CD4-positive, alpha-beta memory T cell (primary cell): ENCODE results near the gene AGPAT1. TPM values are rescaled to one million over a fixed set of nuclear protein-coding genes. Genes with fewer than 3 reads are reported as not detected.

Source experiments
- CTCF ChIA-PET: fragments of 350-600 bp; sonication (Branson Sonifier 250); formaldehyde crosslinking; loops from one replicate; lab custom pipeline; 2021; ENCODE audit warnings: inconsistent platforms; ENCODE audit not compliant: partially characterized antibody; lab: Charles Lee
- POLR2A ChIA-PET: fragments of 350-600 bp; sonication (Branson Sonifier 250); formaldehyde crosslinking; loops from one replicate; lab custom pipeline; 2021; ENCODE audit not compliant: partially characterized antibody; lab: Charles Lee
- DNase-seq, 5 donors: peaks; one replicate each; pipeline versions ENCODE4 v3.0.0 to v3.0.0-alpha.2; 2020 to 2022; ENCODE audit warnings: mixed read lengths in 1 of 5
- H3K27ac ChIP-seq: one replicate; pipeline ENCODE4 v1.7.0; 2013; ENCODE audit warnings: low read depth, low read length
- H3K27me3 ChIP-seq: 2 replicates; pipeline ENCODE4 v1.7.0; 2013; ENCODE audit warnings: mild to moderate bottlenecking, low read length, moderate library complexity; ENCODE audit not compliant: insufficient read depth
- H3K36me3 ChIP-seq: 2 replicates; pipeline ENCODE4 v1.7.0; 2013; ENCODE audit warnings: mild to moderate bottlenecking, low read length, moderate library complexity; ENCODE audit not compliant: insufficient read depth
- H3K4me1 ChIP-seq: 2 replicates; pipeline ENCODE4 v1.7.0; 2013; ENCODE audit warnings: mild to moderate bottlenecking, low read length, moderate library complexity; ENCODE audit not compliant: insufficient read depth
- H3K4me3 ChIP-seq, 2 donors: one replicate each; pipeline ENCODE4 v1.7.0; 2013; ENCODE audit warnings: low read length in 2 of 2, mild to moderate bottlenecking in 1 of 2
- H3K9me3 ChIP-seq, 2 donors: one replicate each; pipeline ENCODE4 v1.7.0; 2013; ENCODE audit warnings: low read length in 2 of 2, control low read depth in 1 of 2; ENCODE audit not compliant: control insufficient read depth in 1 of 2
- H3K27ac Mint-ChIP-seq, 7 donors: one replicate each; pipeline ENCODE4 v1.8.0; 2020 to 2021; ENCODE audit warnings: mixed read lengths in 7 of 7, mild to moderate bottlenecking in 6 of 7, inconsistent platforms in 3 of 7, moderate library complexity in 3 of 7
- H3K27me3 Mint-ChIP-seq, 2 donors: one replicate each; pipeline ENCODE4 v1.8.0; 2020 to 2021; ENCODE audit warnings: mixed read lengths in 2 of 2
- H3K36me3 Mint-ChIP-seq, 2 donors: one replicate each; pipeline ENCODE4 v1.8.0; 2020 to 2021; ENCODE audit warnings: mixed read lengths in 2 of 2, inconsistent platforms in 1 of 2, mild to moderate bottlenecking in 1 of 2
- H3K4me1 Mint-ChIP-seq, 4 donors: one replicate each; pipeline ENCODE4 v1.8.0; 2020 to 2021; ENCODE audit warnings: mixed read lengths in 4 of 4, mild to moderate bottlenecking in 1 of 4
- H3K4me3 Mint-ChIP-seq, 8 donors: one replicate each; pipeline ENCODE4 v1.8.0; 2020 to 2021; ENCODE audit warnings: mixed read lengths in 8 of 8, mild to moderate bottlenecking in 7 of 8, moderate library complexity in 6 of 8, inconsistent platforms in 3 of 8
- H3K9me3 Mint-ChIP-seq, 8 donors: one replicate each; pipeline ENCODE4 v1.8.0; 2020 to 2021; ENCODE audit warnings: mixed read lengths in 8 of 8, mild to moderate bottlenecking in 5 of 8, inconsistent platforms in 3 of 8, moderate library complexity in 1 of 8
- intact Hi-C: fragments of 100-400 bp; cut with micrococcal nuclease; formaldehyde crosslinking; loops from one replicate; pipeline ENCODE4 v1.15.1; 2023
- polyA plus RNA-seq, 2 donors: library from polyadenylated mRNA; unstranded; fragments of 300-500 nt; fragmentation: Illumina TruSeq; gene quantifications; one replicate each; pipeline ENCODE4 v1.2.3, GENCODE V29; 2021
- total RNA-seq, 2 experiments: library from RNA; stranded (reverse); gene quantifications; one replicate each; pipeline ENCODE4 v1.2.3, GENCODE V29; 2021

AGPAT1 gene
- total and polyA plus RNA-seq, 4 experiments from 2014 or later = 15.3 to 32.8 (median 24.3) TPM

DNA sequence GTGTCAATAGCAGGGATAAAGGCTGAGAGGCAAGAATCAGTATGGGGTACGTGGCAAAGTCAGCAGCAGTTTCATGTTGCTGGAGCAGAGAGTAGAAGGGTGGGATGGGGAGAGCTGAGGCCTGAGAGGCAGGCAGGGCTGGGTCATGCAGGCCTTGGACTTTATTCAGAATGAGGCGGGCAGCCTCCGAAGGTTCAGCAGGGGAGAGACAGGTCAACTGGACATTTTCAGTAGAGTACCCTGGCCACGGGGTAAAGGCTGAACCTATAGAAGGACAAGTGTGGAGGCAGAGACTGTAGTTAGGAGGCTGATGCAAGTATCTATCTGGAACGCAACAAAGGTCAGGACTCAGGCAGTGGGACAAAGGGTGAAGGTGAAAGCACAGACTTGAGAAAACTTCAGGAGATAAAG, 34.3 kb upstream of the AGPAT1 start:
- ChIA-PET POLR2A (no interaction called here), CTCF (no interaction called here)
- H3K36me3 ChIP-seq = no peaks in the 10 kb centered on the region
- H3K27ac ChIP-seq = no peak overlapping the region
- intact Hi-C loops = no loop called here
- H3K27me3 Mint-ChIP-seq = no peaks in the 10 kb centered on the region
- no peaks in the 10 kb centered on the region for H3K36me3 Mint-ChIP-seq
- DNase-seq = no peak
- no peak overlapping the region for H3K4me3 ChIP-seq
- H3K27me3 ChIP-seq = no peaks in the 10 kb centered on the region
- H3K27ac Mint-ChIP-seq = peak overlapping the region in 4 of 7 donors; percentile 60 to 79 (median 68)
- no peaks in the 10 kb centered on the region for H3K9me3 ChIP-seq
- no peak overlapping the region for H3K4me3 Mint-ChIP-seq
- no peaks in the 10 kb centered on the region for H3K9me3 Mint-ChIP-seq
- H3K4me1 Mint-ChIP-seq = peaks cover 0 to 6% (median 0%) of the 10 kb centered on the region in 4 donors
- H3K4me1 ChIP-seq = no peaks in the 10 kb centered on the region

GRCh38 chr6:32208996-32209395, 33.1 kb upstream of the AGPAT1 start:
- no peaks in the 10 kb centered on the region for H3K4me1 Mint-ChIP-seq

GRCh38 chr6:32204268-32204715, 28.4 kb upstream of the AGPAT1 start:
- no peak for DNase-seq
- Mint-ChIP-seq H3K4me1 (no peaks in the 10 kb centered on the region), H3K36me3 (peaks cover 0 to 3% of the 10 kb centered on the region in 2 donors), H3K4me3 (no peak overlapping the region), H3K27ac (peak overlapping the region in 1 of 7 donors; percentile 74), H3K9me3 (no peaks in the 10 kb centered on the region), H3K27me3 (peaks cover 0 to 8% of the 10 kb centered on the region in 2 donors)
- intact Hi-C loops = no loop called here
- H3K36me3 ChIP-seq = no peaks in the 10 kb centered on the region
- no peaks in the 10 kb centered on the region for H3K4me1 ChIP-seq
- no peaks in the 10 kb centered on the region for H3K9me3 ChIP-seq
- ChIA-PET POLR2A (interaction anchor here (1.6 to 1.7 kb wide), 2 partner anchors 9 to 14 kb away, joined by 5 to 10 read pairs; partner anchors contain the start of gene PBX2), CTCF (interaction anchor here (1.3 kb wide), 1 partner anchor 41 kb away, joined by 5 read pairs; no protein-coding TSS in a partner anchor)
- no peak overlapping the region for H3K4me3 ChIP-seq
- no peaks in the 10 kb centered on the region for H3K27me3 ChIP-seq
- no peak overlapping the region for H3K27ac ChIP-seq

More at GRCh38 chr6:32208996-32209395, 33.1 kb upstream of the AGPAT1 start:
- Histone ChIP-seq H3K36me3 (no peaks in the 10 kb centered on the region), H3K9me3 (no peaks in the 10 kb centered on the region), H3K4me1 (no peaks in the 10 kb centered on the region), H3K27me3 (no peaks in the 10 kb centered on the region), H3K27ac (no peak overlapping the region), H3K4me3 (no peak overlapping the region)
- Mint-ChIP-seq H3K4me3 (no peak overlapping the region), H3K27me3 (peaks cover 0 to 4% of the 10 kb centered on the region in 2 donors), H3K36me3 (peaks cover 0 to 3% of the 10 kb centered on the region in 2 donors), H3K27ac (peak overlapping the region in 1 of 7 donors; percentile 36), H3K9me3 (no peaks in the 10 kb centered on the region)
- ChIA-PET CTCF (no interaction called here), POLR2A (no interaction called here)
- intact Hi-C loops = no loop called here
- DNase-seq = no peak

DNA sequence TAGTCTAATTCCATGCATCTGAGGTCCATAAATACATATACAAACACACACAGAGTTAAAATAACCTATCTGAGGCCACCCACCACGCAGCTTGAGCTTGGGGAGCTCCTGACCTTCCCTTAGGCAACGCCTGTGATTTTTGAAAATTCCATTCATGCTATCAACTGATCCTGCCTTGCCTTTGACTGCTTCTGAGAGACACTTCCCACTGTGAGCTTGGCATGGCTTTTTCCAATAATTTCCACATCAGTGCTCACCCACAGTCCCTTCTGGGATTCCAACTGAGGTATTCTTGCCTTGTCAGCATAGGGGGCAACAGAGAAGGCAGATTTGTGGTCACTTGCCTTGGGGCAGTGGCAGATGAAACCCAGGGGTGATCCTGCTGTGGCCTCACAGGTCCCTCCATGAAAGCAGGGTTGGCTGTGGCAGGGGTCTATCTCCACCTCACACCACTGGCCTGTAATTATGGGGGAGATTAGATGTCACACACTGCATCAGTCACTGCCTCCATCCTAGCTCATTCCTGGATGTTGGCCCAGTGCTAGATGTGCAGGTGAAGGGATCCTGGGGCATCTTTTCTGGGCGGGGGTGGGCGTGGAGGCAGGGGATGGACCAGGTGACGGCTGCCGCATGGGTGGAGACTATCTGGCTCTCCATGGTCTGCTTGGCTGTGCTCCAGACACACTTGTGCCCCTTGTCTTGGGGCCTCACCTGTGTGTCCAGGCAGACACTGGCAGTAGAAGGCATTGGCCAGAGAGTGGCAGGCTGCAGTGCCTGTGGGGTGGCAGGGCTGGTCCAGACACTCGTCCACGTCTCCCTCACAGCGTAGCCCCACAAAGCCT, 27.8 kb upstream of the AGPAT1 start:
- Mint-ChIP-seq H3K4me3 (no peak overlapping the region), H3K27ac (no peak overlapping the region), H3K27me3 (peaks cover 0 to 8% of the 10 kb centered on the region in 2 donors), H3K9me3 (no peaks in the 10 kb centered on the region), H3K4me1 (no peaks in the 10 kb centered on the region), H3K36me3 (peaks cover 0 to 3% of the 10 kb centered on the region in 2 donors)
- intact Hi-C loops = no loop called here
- Histone ChIP-seq H3K36me3 (no peaks in the 10 kb centered on the region), H3K27ac (no peak overlapping the region), H3K9me3 (no peaks in the 10 kb centered on the region), H3K4me1 (no peaks in the 10 kb centered on the region), H3K27me3 (no peaks in the 10 kb centered on the region), H3K4me3 (no peak overlapping the region)
- POLR2A ChIA-PET = interaction anchor here (1.6 to 1.7 kb wide), 2 partner anchors 8 to 13 kb away, joined by 5 to 10 read pairs; partner anchors contain the start of gene PBX2
- CTCF ChIA-PET = no interaction called here
- no peak for DNase-seq

DNA sequence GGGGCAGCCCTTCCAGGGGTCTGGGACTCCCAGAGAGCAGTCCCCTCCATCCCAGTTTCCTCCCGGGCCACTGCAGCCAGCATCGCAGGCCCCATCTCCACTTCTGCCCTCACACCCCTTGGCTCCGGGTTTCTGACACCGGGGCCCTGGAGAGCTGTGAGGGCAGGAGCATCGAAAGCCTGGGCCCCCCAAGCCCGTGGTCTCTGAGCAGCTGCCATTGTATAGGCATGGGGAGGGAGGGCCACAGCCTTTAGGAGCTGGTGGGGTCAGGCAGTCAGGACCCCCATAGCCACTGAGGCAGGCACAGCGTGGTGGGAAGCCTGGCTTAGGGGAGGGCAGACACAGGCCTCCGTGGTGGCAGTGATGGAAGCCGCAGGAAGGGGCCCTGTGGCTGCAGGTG, 26.3 kb upstream of the AGPAT1 start:
- Histone ChIP-seq H3K27ac (no peak overlapping the region), H3K9me3 (no peaks in the 10 kb centered on the region), H3K36me3 (no peaks in the 10 kb centered on the region), H3K4me3 (no peak overlapping the region), H3K27me3 (no peaks in the 10 kb centered on the region), H3K4me1 (peaks cover under 1% of the 10 kb centered on the region)
- Mint-ChIP-seq H3K36me3 (peaks cover 0 to 3% of the 10 kb centered on the region in 2 donors), H3K9me3 (no peaks in the 10 kb centered on the region), H3K27ac (no peak overlapping the region), H3K4me3 (no peak overlapping the region), H3K4me1 (no peaks in the 10 kb centered on the region), H3K27me3 (peaks cover 0 to 8% of the 10 kb centered on the region in 2 donors)
- CTCF ChIA-PET = no interaction called here
- no peak for DNase-seq
- POLR2A ChIA-PET = no interaction called here
- intact Hi-C loops = no loop called here

DNA sequence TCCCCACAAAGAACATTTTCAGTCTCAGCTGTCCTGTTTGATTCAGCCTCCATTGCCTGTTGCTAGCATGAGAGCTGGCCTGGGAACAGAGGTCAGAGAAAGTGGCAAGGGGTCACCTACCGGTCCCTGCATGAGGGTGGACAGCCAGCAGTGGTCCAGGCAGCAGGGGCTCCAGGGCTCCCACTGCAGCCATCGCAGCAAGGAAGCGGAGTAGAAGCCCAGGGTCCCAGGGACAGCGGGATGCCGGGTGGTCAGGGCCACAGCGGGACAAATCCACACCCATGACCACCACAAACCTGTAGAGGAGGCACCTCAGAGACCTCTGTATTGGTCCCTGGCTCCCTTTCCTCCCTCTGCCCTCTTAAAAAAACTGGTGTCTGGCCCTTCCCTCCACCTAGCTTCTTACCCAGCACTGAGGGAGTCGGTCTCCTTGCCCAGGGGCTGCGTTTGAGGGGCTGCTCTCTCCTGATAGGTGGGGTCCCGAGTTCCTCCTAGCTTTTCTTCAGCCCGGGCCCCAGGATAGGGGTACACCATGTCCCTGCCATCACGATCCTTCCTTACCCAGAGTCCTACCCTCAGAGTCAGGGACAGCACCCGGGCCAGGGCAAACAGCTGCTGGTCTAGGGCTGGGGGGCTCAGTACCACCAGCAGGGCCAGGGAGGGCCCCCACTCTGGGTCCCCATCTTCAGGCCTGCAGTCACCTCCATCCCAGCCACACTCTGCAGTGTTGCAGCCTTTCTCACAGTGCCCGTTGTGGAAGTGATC, 25.0 kb upstream of the AGPAT1 start:
- ChIA-PET CTCF (no interaction called here), POLR2A (no interaction called here)
- no peak overlapping the region for H3K4me3 Mint-ChIP-seq
- Histone ChIP-seq H3K4me3 (no peak overlapping the region), H3K27me3 (no peaks in the 10 kb centered on the region), H3K27ac (no peak overlapping the region), H3K4me1 (peaks cover 8% of the 10 kb centered on the region), H3K36me3 (no peaks in the 10 kb centered on the region), H3K9me3 (no peaks in the 10 kb centered on the region)
- peaks cover 3 to 11% (median 5%) of the 10 kb centered on the region in 4 donors for H3K4me1 Mint-ChIP-seq
- H3K27ac Mint-ChIP-seq = peak overlapping the region in 1 of 7 donors; percentile 18
- H3K27me3 Mint-ChIP-seq = peaks cover 0 to 8% of the 10 kb centered on the region in 2 donors
- intact Hi-C loops = no loop called here
- peaks cover 0 to 3% of the 10 kb centered on the region in 2 donors for H3K36me3 Mint-ChIP-seq
- H3K9me3 Mint-ChIP-seq = no peaks in the 10 kb centered on the region
- no peak for DNase-seq

- peaks cover 23% of the 10 kb centered on the region for H3K4me1 ChIP-seq
- POLR2A ChIA-PET = interaction anchor here (1.0 kb wide), 1 partner anchor 21 kb away, joined by 3 read pairs; no protein-coding TSS in a partner anchor
- peaks cover 0 to 4% of the 10 kb centered on the region in 2 donors for H3K27me3 Mint-ChIP-seq
- peak overlapping the region in 4 of 7 donors; percentile 35 to 84 (median 66) for H3K27ac Mint-ChIP-seq
- no peak overlapping the region for H3K27ac ChIP-seq
- no peaks in the 10 kb centered on the region for H3K9me3 Mint-ChIP-seq
- H3K9me3 ChIP-seq = no peaks in the 10 kb centered on the region
- H3K4me3 ChIP-seq = no peak overlapping the region
- peaks cover 0 to 2% of the 10 kb centered on the region in 2 donors for H3K36me3 Mint-ChIP-seq
- CTCF ChIA-PET = no interaction called here
- H3K27me3 ChIP-seq = no peaks in the 10 kb centered on the region
- H3K36me3 ChIP-seq = no peaks in the 10 kb centered on the region
- intact Hi-C loops = loop anchor here (10.0 kb wide), 2 partner anchors 1006 to 1216 kb away; partner anchors contain the start of genes CUTA, HSD17B8, PHF1 and RING1
- H3K4me3 Mint-ChIP-seq = no peak overlapping the region
- peaks cover 18 to 31% (median 20%) of the 10 kb centered on the region in 4 donors for H3K4me1 Mint-ChIP-seq
- no peak for DNase-seq
Observed at GRCh38 chr6:32198866-32199265, 23.0 kb upstream of the AGPAT1 start.
